Stimulated activated CD8-positive, alpha-beta memory T cell treated with anti-CD3 and anti-CD28 coated beads, Interleukin-15, amount 100 ng/mL, for 24 hours (primary cell): ENCODE data around the gene BMPR1B.

Source experiments
- DNase-seq: peaks from one replicate; pipeline ENCODE4 v3.0.0-alpha.2; 2020; ENCODE audit warnings: low read depth

The BMPR1B gene

GRCh38 chr4:95188701-95189370, 431.1 kb downstream of the BMPR1B start:
- DNase-seq = no peak

GRCh38 chr4:95190751-95191436, 433.1 kb downstream of the BMPR1B start:
- no peak for DNase-seq

GRCh38 chr4:95191537-95191936, 433.8 kb downstream of the BMPR1B start:
- DNase-seq = no peak

- no peak for DNase-seq
These were observed 435.9 kb downstream of the BMPR1B start for GRCh38 chr4:95193391-95194224.

- no peak for DNase-seq
These were observed 439.6 kb downstream of the BMPR1B start for GRCh38 chr4:95197353-95197752.

- DNase-seq = no peak
These were observed 441.2 kb downstream of the BMPR1B start for GRCh38 chr4:95198961-95199360.

- no peak for DNase-seq
These were observed 446.6 kb downstream of the BMPR1B start for GRCh38 chr4:95204267-95204844.

- DNase-seq = no peak
These were observed 447.1 kb downstream of the BMPR1B start for GRCh38 chr4:95204873-95205272.
